ENCODE results near the gene CD163. TPM values are rescaled to one million over a fixed set of nuclear protein-coding genes. Genes with fewer than 3 reads are reported as not detected.

CD163 gene
- total RNA-seq, 2 donors from 2014 or later: not detected

DNA sequence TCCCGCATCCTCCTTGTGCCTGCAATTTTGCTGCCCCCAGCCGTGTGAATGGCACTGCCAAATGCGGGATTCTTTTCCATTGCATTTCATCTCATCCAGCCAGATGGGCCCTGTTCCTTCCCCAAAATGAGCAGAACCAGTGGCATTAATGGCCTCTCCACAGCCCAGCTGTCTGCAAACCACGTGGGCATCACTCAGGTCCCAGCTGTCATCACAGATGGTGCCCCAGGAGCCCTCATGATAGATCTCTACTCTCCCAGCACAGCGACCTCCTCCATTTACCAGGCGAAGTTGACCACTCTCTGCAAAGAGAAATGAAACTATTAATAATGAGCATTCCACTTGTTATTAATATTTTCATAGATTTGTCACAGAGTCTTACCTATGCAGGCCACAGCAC is 17.1 kb downstream of the CD163 start:
- Mint-ChIP-seq H3K27ac (no peak overlapping the region), H3K4me3 (no peak overlapping the region), H3K27me3 (peaks cover 12 to 31% of the 10 kb centered on the region in 2 donors), H3K4me1 (ENCODE audit: low read depth in 2 of 2) (no peaks in the 10 kb centered on the region), H3K9me3 (no peaks in the 10 kb centered on the region), H3K36me3 (no peaks in the 10 kb centered on the region)
- no peak for ATAC-seq
- no peak for DNase-seq (ENCODE audit: low spot score)

DNA sequence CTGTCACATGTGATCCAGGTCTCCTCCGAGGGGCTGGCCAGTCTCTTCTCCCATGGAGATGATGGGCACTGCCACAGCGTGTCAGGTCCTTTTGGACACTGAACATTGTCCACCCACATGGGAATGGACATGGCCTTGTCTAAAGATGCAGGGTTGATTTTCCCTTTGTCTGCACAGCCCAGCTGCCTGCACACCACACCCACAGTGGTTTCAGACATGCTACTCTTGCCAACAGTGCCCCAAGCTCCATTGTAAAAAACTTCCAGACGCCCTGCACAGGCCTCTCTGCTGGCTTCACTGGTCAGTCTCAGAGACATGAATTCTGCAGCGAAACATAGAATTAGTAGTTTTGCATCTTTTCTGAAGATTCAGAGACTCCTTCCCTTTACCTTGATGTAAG is 18.5 kb downstream of the CD163 start:
- H3K4me3 Mint-ChIP-seq: no peak overlapping the region
- H3K9me3 Mint-ChIP-seq: no peaks in the 10 kb centered on the region

DNA sequence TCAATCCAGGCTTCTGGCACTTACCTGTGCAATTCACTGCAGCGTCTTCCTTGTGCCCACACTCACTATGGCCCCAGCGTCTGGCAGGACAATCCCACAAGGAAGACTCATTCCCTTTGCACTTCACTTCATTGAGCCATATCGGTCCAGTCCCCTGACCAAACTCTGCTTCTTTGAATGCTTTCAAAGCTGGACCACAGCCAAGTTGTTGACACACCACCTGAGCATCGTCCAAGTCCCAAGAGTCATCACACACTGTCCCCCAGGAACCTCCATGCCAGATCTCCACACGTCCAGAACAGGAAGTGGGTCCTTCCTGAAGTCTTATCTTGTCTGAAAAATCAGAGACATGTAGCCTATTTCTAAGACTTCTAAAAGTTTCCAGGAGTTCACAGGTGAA is 20.2 kb downstream of the CD163 start:
- DNase-seq (ENCODE audit: low spot score) (no peak), ATAC-seq (no peak)
- H3K27me3 Mint-ChIP-seq: peaks cover 9 to 37% of the 10 kb centered on the region in 2 donors
- no peak overlapping the region for H3K27ac Mint-ChIP-seq
- no peaks in the 10 kb centered on the region for H3K4me1 Mint-ChIP-seq (ENCODE audit: low read depth in 2 of 2)
- H3K9me3 Mint-ChIP-seq: no peaks in the 10 kb centered on the region
- H3K36me3 Mint-ChIP-seq: no peaks in the 10 kb centered on the region
- no peak overlapping the region for H3K4me3 Mint-ChIP-seq

More for the DNA sequence above, 18.5 kb downstream of the CD163 start:
- peaks cover 9 to 30% of the 10 kb centered on the region in 2 donors for H3K27me3 Mint-ChIP-seq
- no peaks in the 10 kb centered on the region for H3K36me3 Mint-ChIP-seq
- no peak overlapping the region for H3K27ac Mint-ChIP-seq
- DNase-seq (ENCODE audit: low spot score) (no peak), ATAC-seq (no peak)
- H3K4me1 Mint-ChIP-seq (ENCODE audit: low read depth in 2 of 2): no peaks in the 10 kb centered on the region

DNA sequence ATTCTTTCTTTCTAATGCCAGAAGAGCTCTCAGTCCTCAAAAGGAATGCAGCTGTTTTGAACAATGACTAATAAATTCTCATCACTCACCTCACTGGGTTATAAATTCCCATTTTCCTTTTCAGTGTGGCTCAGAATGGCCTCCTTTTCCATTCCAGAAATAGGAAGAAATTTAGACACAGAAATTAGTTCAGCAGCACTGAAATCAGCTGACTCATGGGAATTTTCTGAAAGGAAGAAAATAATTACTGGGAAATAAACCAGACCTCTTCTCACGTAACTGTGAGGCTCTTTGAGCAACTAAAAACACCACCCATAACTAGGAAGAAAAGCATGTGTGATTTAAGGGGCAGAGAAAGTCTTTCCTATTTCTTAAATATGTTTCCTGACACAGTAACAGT is 23.8 kb downstream of the CD163 start:
- H3K36me3 Mint-ChIP-seq: no peaks in the 10 kb centered on the region
- H3K27me3 Mint-ChIP-seq: peaks cover 10 to 31% of the 10 kb centered on the region in 2 donors
- H3K9me3 Mint-ChIP-seq: peaks cover 2% of the 10 kb centered on the region
- no peak overlapping the region for H3K27ac Mint-ChIP-seq
- DNase-seq (ENCODE audit: low spot score): no peak
- no peak overlapping the region for H3K4me3 Mint-ChIP-seq
- ATAC-seq: no peak
- no peaks in the 10 kb centered on the region for H3K4me1 Mint-ChIP-seq (ENCODE audit: low read depth in 2 of 2)

DNA sequence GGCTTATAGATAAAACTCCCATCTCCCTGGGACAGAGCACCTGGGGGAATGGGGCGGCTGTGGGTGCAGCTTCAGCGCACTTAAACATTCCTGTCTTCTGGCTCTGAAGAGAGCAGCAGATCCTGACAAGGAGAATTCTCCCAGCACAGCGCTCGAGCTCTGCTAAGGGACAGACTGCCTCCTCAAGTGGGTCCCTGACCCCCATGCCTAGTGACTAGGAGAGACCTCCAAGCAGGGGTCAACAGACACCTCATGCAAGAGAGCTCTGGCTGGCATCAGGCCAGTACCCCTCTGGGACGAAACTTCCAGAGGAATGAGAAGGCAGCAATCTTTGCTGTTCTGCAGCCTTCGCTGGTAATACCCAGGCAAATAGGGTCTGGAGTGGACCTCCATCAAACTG is 31.5 kb downstream of the CD163 start:
- ATAC-seq: no peak

DNA sequence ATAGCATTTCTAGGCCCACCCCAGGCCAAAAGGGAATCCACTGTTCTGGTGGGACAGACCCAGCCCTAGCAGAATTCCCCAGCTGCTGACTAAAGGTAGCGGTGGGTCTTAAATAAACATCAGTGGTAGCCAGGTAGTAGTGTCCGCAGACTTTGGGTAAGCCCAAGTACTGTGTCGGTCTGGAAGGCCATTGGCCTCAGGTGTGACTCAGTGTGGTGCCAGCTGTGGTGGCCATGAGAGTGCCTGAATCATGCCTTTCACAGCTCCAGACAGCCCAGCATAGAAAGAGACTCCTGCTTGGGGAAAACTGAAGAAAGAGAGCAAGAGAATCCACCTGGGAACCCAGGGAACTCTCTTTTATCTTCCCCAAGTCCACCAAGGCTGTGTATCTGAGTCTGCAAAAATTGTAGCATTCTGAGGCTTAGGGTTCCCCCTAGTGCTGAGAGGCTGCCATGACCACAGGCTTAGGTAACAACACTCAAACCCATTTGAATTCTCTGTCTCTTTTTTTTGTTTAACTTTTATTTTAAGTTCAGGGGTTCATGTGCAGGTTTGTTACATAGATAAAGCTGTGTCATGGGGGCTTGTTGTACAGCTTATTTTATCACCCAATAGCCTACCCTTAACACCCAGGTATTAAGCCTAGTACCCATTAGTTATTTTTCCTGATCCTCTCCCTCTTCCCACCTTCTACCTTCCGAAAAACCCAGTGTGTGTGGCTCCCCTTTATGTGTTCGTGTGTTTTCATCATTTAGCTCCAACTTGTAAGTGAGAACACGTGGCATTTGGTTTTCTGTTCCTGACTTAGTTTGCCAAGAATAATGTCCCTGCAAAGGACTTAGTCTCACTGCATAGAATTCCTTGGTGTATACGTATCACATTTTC is 43.0 kb downstream of the CD163 start:
- Mint-ChIP-seq H3K4me3 (no peak overlapping the region), H3K27ac (no peak overlapping the region), H3K36me3 (no peaks in the 10 kb centered on the region), H3K27me3 (peaks cover 6 to 10% of the 10 kb centered on the region in 2 donors), H3K9me3 (no peaks in the 10 kb centered on the region), H3K4me1 (ENCODE audit: low read depth in 2 of 2) (no peaks in the 10 kb centered on the region)
- peak; percentile 72 to 77 for ATAC-seq
- no peak for DNase-seq (ENCODE audit: low spot score)

More for the DNA sequence above, 31.5 kb downstream of the CD163 start:
- Mint-ChIP-seq H3K9me3 (peaks cover 6% of the 10 kb centered on the region), H3K27me3 (peaks cover 27 to 49% of the 10 kb centered on the region in 2 donors), H3K4me3 (no peak overlapping the region), H3K27ac (no peak overlapping the region), H3K36me3 (peaks cover 9% of the 10 kb centered on the region), H3K4me1 (ENCODE audit: low read depth in 2 of 2) (no peaks in the 10 kb centered on the region)
- no peak for DNase-seq (ENCODE audit: low spot score)

DNA sequence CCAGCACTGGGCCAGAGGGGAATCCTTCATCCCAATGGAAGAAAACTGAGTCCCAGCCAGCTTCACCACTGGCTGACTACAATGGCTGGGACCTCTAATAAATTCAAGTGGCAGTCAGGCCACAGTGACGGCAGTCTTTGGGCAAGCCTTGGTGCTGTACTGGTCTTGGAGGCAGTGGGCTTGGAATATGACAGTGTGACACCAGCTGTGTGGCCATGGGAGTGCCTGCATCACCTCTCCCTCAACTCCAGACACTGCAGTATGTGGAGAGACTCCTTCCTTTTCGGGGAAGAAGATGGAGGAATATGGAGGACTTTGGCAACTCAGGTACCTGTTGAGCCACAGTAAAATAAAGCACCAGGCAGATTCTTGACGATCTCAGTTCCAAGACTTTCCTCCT is 43.6 kb downstream of the CD163 start:
- Mint-ChIP-seq H3K4me3 (no peak overlapping the region), H3K27ac (no peak overlapping the region), H3K27me3 (peaks cover 5 to 8% of the 10 kb centered on the region in 2 donors), H3K36me3 (no peaks in the 10 kb centered on the region), H3K4me1 (ENCODE audit: low read depth in 2 of 2) (no peaks in the 10 kb centered on the region), H3K9me3 (no peaks in the 10 kb centered on the region)
- no peak for ATAC-seq
- no peak for DNase-seq (ENCODE audit: low spot score)

DNA sequence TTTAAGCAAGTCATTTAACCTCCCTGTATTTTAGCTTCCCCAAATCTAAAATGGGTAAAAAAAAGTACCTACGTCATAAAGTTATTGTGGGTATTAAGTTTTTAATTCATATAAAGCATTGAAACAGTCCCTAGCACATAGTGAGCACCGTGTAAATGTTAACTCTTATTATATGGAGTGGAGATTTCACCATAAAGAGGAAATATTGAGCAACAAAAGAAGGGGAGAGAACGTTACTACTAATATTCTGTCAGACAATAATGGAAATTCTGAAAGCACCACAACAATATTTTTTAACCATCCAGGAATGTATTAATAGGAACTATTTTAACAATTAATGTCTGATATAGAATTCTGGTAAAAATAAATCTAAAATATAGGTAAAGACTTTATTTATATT is 51.8 kb downstream of the CD163 start:
- Mint-ChIP-seq H3K36me3 (no peaks in the 10 kb centered on the region), H3K4me1 (ENCODE audit: low read depth in 2 of 2) (no peaks in the 10 kb centered on the region), H3K4me3 (no peak overlapping the region), H3K27me3 (peaks cover 10 to 26% of the 10 kb centered on the region in 2 donors), H3K9me3 (no peaks in the 10 kb centered on the region), H3K27ac (no peak overlapping the region)
- no peak for DNase-seq (ENCODE audit: low spot score)
- ATAC-seq: no peak

DNA sequence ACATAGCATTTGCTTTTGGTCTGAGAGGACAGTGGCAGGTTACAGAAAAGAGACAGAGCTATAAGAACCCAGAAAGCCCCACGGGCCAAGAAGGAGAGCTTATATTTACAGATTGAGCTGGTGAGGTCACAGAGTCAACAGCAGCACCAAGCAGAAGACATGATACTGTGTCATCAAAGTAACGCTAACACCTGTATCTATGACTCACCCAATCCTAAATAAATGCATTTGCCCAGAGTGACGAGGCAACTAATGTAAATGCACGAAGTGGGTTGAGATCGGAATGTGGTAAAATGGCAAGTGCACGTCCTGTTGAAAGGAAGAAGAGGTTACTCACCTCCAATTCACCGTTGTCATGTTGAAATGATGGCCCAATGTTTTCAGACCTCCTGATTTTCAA is 52.9 kb downstream of the CD163 start:
- H3K4me3 Mint-ChIP-seq: no peak overlapping the region
- no peaks in the 10 kb centered on the region for H3K9me3 Mint-ChIP-seq
- no peak for DNase-seq (ENCODE audit: low spot score)
- H3K4me1 Mint-ChIP-seq (ENCODE audit: low read depth in 2 of 2): no peaks in the 10 kb centered on the region
- peaks cover 13 to 26% of the 10 kb centered on the region in 2 donors for H3K27me3 Mint-ChIP-seq
- H3K27ac Mint-ChIP-seq: no peak overlapping the region
- ATAC-seq: no peak
- H3K36me3 Mint-ChIP-seq: no peaks in the 10 kb centered on the region

DNA sequence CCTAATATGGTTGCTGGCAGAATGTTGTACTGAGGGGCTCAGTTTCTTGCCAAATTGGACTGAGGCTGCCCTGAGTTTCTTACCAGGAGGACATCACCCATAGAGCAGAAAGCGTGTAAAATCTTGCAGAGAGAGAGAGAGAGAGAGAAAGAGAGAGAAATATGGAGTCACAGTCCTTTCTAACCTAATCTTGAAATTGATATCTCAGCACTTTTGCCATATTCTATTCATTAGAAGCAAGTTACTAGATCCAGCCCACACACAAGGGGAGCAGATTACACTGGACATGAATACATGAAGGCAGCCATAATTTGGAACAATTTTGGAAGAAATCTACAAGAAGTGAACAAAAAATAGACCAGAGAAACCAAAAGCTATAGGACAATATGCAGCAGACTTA is 55.5 kb downstream of the CD163 start:
- H3K36me3 Mint-ChIP-seq: no peaks in the 10 kb centered on the region
- DNase-seq (ENCODE audit: low spot score) (no peak), ATAC-seq (no peak)
- no peaks in the 10 kb centered on the region for H3K4me1 Mint-ChIP-seq (ENCODE audit: low read depth in 2 of 2)
- H3K9me3 Mint-ChIP-seq: no peaks in the 10 kb centered on the region
- no peak overlapping the region for H3K4me3 Mint-ChIP-seq
- no peak overlapping the region for H3K27ac Mint-ChIP-seq
- peaks cover 10 to 26% of the 10 kb centered on the region in 2 donors for H3K27me3 Mint-ChIP-seq

DNA sequence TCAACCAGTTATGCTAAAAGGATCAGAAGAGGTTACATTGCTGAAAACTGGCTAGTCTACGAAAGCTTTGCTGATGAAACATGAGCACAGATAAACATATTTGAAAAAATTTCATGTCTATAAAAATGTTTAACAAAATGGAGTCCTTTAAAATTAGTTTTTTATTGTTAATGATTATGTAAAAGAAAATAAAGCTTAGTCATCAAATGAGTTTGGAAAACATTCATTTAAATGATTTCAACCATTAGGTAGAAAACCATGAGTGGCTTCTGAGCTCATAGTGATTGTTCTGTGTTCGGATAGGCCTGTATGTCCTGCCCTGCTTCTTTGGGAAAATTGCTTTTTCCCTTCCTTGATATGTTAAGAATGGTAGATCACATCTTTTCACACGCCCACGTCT is 59.0 kb downstream of the CD163 start:
- Mint-ChIP-seq H3K4me3 (no peak overlapping the region), H3K36me3 (no peaks in the 10 kb centered on the region), H3K4me1 (ENCODE audit: low read depth in 2 of 2) (peaks cover 4% of the 10 kb centered on the region in 2 donors), H3K27ac (no peak overlapping the region), H3K27me3 (peaks cover 15 to 35% of the 10 kb centered on the region in 2 donors), H3K9me3 (no peaks in the 10 kb centered on the region)
- DNase-seq (ENCODE audit: low spot score) (no peak), ATAC-seq (no peak)

DNA sequence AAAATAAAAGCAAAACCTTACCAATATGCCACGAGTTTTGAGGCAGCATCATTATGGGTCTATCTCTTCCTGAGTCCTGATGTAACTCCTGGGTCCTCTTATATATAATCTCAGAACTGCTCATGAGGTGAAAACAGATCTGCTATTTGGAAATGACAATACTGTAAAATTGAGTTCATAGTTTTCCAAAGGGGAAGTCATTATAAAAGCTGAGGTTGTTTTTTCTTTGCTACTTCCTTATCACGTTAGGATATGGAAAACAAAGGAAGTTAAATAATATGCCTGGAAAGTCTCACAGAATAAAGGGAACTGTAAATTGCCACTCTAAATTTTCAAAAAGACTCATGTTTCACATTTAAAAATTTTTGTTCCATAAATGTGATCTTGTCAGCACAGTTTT is 59.5 kb downstream of the CD163 start, which contains the start of gene CD163L1:
TSS of gene CD163L1 (minus strand) at position 78 of the 400 bp plus-strand sequence. CDS start at position 52, 26 bp downstream.
- no peak within 1 kb of the TSS for H3K27ac Mint-ChIP-seq
- H3K4me3 Mint-ChIP-seq: no peak within 1 kb of the TSS
- H3K36me3 Mint-ChIP-seq: no peaks in the 10 kb centered on the region
- no peak for DNase-seq (ENCODE audit: low spot score)
- no peak for ATAC-seq
- no peaks in the 10 kb centered on the region for H3K9me3 Mint-ChIP-seq
- peaks cover 4 to 5% of the 10 kb centered on the region in 2 donors for H3K4me1 Mint-ChIP-seq (ENCODE audit: low read depth in 2 of 2)
- H3K27me3 Mint-ChIP-seq: peaks cover 19 to 38% of the 10 kb centered on the region in 2 donors

DNA sequence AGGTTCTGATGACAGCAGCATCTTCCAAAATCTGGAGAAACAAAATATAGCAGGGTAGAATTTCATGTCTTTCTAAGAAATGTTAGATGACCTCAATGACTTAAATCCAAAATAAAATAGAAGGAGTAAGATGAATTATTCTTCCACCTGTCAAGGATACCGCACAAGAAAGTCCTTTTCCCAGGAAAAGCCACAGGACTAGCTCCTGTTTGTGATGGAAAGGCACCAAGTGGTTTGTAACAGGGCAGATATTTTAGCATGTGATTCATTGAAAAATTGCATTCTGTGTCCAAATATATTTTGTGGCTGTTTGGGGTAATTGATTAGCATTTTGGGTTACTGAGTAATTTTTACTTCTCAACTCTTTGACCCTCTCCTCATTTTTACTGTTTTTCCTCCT is 62.4 kb downstream of the CD163 start:
- DNase-seq (ENCODE audit: low spot score) (no peak), ATAC-seq (no peak)
- H3K27me3 Mint-ChIP-seq: peaks cover 22 to 30% of the 10 kb centered on the region in 2 donors
- no peaks in the 10 kb centered on the region for H3K9me3 Mint-ChIP-seq
- peaks cover 4 to 5% of the 10 kb centered on the region in 2 donors for H3K4me1 Mint-ChIP-seq (ENCODE audit: low read depth in 2 of 2)
- H3K4me3 Mint-ChIP-seq: no peak overlapping the region
- H3K27ac Mint-ChIP-seq: no peak overlapping the region
- no peaks in the 10 kb centered on the region for H3K36me3 Mint-ChIP-seq
